Aorta (tissue), 5 donors: ENCODE measurements around the gene LIG3. TPM values are rescaled to one million over a fixed set of nuclear protein-coding genes. Genes with fewer than 3 reads are reported as not detected.
"Not testable (repeated sequence)": the region's sequence is repeated elsewhere in the genome, so short reads cannot be mapped to it uniquely, and the experiment has no call there.

Experiments used
- ATAC-seq: fragments of 200-7000 bp; cut with Tn5 transposase; one replicate; pipeline ENCODE4 v1.9.1; 2022; ENCODE audit warnings: moderate library complexity; ENCODE audit not compliant: low FRiP score
- DNase-seq, 2 donors: peaks; one replicate each; pipeline ENCODE4 v3.0.0-alpha.2; 2020
- H3K27ac ChIP-seq, 2 donors: one replicate each; pipeline ENCODE4 v1.5.1; 2013; ENCODE audit warnings: low read length in 2 of 2, mild to moderate bottlenecking in 2 of 2, moderate library complexity in 2 of 2, control low read depth in 1 of 2, inconsistent platforms in 1 of 2, low read depth in 1 of 2
- H3K27me3 ChIP-seq, 2 donors: one replicate each; pipeline ENCODE4 v1.6.1; 2013; ENCODE audit warnings: control low read depth in 1 of 2, low read length in 1 of 2, mild to moderate bottlenecking in 1 of 2, moderate library complexity in 1 of 2; ENCODE audit not compliant: insufficient read depth in 2 of 2, control insufficient read depth in 1 of 2
- H3K36me3 ChIP-seq, 2 donors: one replicate each; pipeline ENCODE4 v1.6.1; 2013; ENCODE audit warnings: control low read depth in 1 of 2, low read length in 1 of 2, mild to moderate bottlenecking in 1 of 2; ENCODE audit not compliant: insufficient read depth in 2 of 2, control insufficient read depth in 1 of 2
- H3K4me1 ChIP-seq, 2 donors: one replicate each; pipeline ENCODE4 v1.6.1; 2013; ENCODE audit warnings: low read length in 2 of 2, control low read depth in 1 of 2, mild to moderate bottlenecking in 1 of 2, moderate library complexity in 1 of 2; ENCODE audit not compliant: insufficient read depth in 2 of 2, control insufficient read depth in 1 of 2
- H3K4me3 ChIP-seq, 2 donors: one replicate each; pipeline ENCODE4 v1.5.1; 2013; ENCODE audit warnings: low read length in 2 of 2, control low read depth in 1 of 2, mild to moderate bottlenecking in 1 of 2
- H3K9me3 ChIP-seq: one replicate; pipeline ENCODE4 v1.6.1; 2013; ENCODE audit warnings: mild to moderate bottlenecking, low read length; ENCODE audit not compliant: control insufficient read depth
- WGBS, 2 donors: extraction: QIAGEN DNeasy Blood & Tissue Kit; methylation state at CpG; one replicate each; pipeline ENCODE4 v1.1.7; 2013; 5-methylcytosine and 5-hydroxymethylcytosine counted together
- intact Hi-C, 2 donors: fragments of 100-400 bp; cut with DNase I; formaldehyde crosslinking; loops; one replicate each; pipeline versions ENCODE4 v1.14.2 to v1.15.0; 2022
- polyA plus RNA-seq, 2 donors: library from polyadenylated mRNA; stranded (reverse); fragments of 200-250 nt; gene quantifications; one replicate each; pipeline ENCODE4 v1.2.3, GENCODE V29; 2013
- total RNA-seq, 2 donors: library from RNA; stranded (reverse); fragmentation: NEBNext Ultra II Directional; extraction: Animal tissue kit (Norgen Biotek cat#: 25700); gene quantifications; one replicate each; pipeline ENCODE4 v1.2.1, GENCODE V29; 2021
- donor health status: healthy with polysubstance abuse.
- donor health status: Bipolar disorder and iron deficiency.
- donor health status: DM: no; HTN: no; CAD: no.
- donor health status: DM: no; HTN: no; CAD: no.
- donor health status: DM: yes; HTN: yes; CAD: no.

The LIG3 gene
- total and polyA plus RNA-seq, 4 donors, result 6.7 to 33.0 (median 18.5) TPM

DNA sequence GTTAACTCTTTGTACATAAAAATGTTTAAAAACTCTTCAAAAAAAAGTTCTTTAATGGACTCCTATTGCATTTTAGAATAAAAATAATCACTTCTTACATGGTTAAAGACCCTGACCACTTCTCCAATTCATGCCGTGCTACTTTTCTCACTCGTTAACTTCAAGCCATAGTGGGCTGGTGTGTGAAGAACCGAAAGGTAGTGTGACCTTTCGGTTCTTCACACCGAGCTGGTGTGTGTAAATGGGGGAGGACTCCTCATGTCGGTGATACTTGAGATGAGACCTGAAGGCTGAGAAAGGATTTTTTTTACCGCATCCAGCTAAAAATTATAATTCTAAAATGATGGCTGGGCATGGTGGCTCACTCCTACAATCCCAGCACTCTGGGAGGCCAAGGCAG is 61.1 kb downstream of the LIG3 start:
- intact Hi-C loops, result no loop called here
- Histone ChIP-seq H3K27ac (no peak overlapping the region), H3K27me3 (no peaks in the 10 kb centered on the region), H3K4me1 (no peaks in the 10 kb centered on the region), H3K9me3 (no peaks in the 10 kb centered on the region), H3K36me3 (peaks cover 0 to 2% of the 10 kb centered on the region in 2 donors), H3K4me3 (no peak overlapping the region)
- DNase-seq (no peak), ATAC-seq (no peak)
- WGBS, 2 donors, result 92% methylated on average over 7 of the region's 7 CpGs

- Histone ChIP-seq H3K4me3 (no peak overlapping the region), H3K27ac (no peak overlapping the region), H3K4me1 (no peaks in the 10 kb centered on the region), H3K27me3 (no peaks in the 10 kb centered on the region), H3K36me3 (no peaks in the 10 kb centered on the region), H3K9me3 (no peaks in the 10 kb centered on the region)
- WGBS, 2 donors, result 96% methylated on average over 8 of the region's 8 CpGs
- ATAC-seq, result no peak
- DNase-seq, result no peak
- intact Hi-C loops, result no loop called here
Measured at GRCh38 chr17:35044181-35044580, 63.9 kb downstream of the LIG3 start.

- H3K9me3 ChIP-seq, H3K36me3 ChIP-seq, H3K4me1 ChIP-seq, H3K27me3 ChIP-seq, H3K27ac ChIP-seq, DNase-seq, H3K4me3 ChIP-seq, intact Hi-C loops, ATAC-seq: not testable (repeated sequence)
- 95% methylated on average over 13 of the region's 13 CpGs for WGBS, 2 donors
Measured at GRCh38 chr17:35045458-35045979, 65.2 kb downstream of the LIG3 start.

DNA sequence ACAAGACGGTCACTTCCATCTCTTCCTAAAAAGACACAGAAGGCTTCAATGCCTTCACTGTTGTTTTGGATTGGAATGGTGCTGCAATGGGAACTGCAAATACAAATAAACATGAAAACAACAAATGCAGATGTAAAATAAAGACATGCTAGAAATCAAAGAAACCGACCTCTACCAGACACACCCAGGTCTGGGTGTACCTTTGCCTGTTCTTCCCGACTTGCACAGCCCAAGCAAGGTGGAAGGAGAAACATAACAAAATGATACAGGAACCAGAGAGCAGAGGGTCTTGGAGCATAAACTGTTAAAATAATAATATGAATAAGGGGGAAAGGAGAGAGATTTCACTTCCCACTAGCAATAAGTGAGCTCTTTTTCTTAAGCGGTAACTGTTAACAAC is 65.9 kb downstream of the LIG3 start:
- intact Hi-C loops, result no loop called here
- no peak for ATAC-seq
- WGBS, 2 donors, result 74 to 75% methylated on average over 4 of the region's 4 CpGs

GRCh38 chr17:35046740-35047283 is 66.5 kb downstream of the LIG3 start:
- DNase-seq (no peak), ATAC-seq (no peak)
- Histone ChIP-seq H3K27me3 (no peaks in the 10 kb centered on the region), H3K27ac (no peak overlapping the region), H3K4me3 (no peak overlapping the region), H3K4me1 (no peaks in the 10 kb centered on the region), H3K36me3 (no peaks in the 10 kb centered on the region), H3K9me3 (no peaks in the 10 kb centered on the region)
- intact Hi-C loops, result no loop called here
- 46 to 53% methylated on average over 5 of the region's 5 CpGs for WGBS, 2 donors

More for the DNA sequence above, 65.9 kb downstream of the LIG3 start:
- no peaks in the 10 kb centered on the region for H3K27me3 ChIP-seq
- no peak for DNase-seq
- H3K36me3 ChIP-seq, result no peaks in the 10 kb centered on the region
- H3K9me3 ChIP-seq, result no peaks in the 10 kb centered on the region
- H3K4me3 ChIP-seq, result no peak overlapping the region
- H3K27ac ChIP-seq, result no peak overlapping the region
- no peaks in the 10 kb centered on the region for H3K4me1 ChIP-seq

DNA sequence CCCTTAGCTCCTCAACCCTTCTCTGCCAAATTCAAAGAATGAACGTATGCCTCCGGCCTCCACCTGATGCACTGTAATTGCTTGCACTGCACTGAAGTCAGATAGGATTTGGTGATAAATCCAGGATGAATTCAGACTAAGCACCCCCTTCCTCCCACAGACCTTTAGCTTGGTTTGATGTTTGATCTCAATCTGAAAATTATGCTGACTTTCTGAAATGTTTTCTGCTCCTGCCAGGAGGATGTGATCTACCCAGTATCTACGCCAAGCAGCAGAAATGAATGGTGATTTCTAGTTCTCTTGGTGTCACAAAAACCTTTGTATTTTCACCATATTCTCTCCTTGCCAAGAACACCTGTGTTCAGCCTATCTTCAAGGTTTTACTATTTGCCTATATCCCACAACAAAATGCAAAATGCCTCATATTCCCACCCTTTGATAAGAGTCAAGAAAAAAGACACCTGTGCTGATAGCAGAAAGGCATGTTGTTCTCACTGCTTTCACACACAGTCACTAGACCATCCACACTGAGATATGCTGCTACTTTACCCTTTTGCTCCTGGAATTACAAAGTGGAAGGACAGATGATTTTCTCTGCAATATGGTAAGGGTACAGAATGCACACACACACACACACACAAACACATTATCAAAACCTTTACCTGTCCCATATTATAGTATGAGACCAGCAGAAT is 68.5 kb downstream of the LIG3 start:
- Histone ChIP-seq H3K27me3 (no peaks in the 10 kb centered on the region), H3K4me3 (no peak overlapping the region), H3K27ac (no peak overlapping the region), H3K9me3 (no peaks in the 10 kb centered on the region), H3K36me3 (no peaks in the 10 kb centered on the region), H3K4me1 (peaks cover under 1 to 2% of the 10 kb centered on the region in 2 donors)
- DNase-seq, result no peak
- intact Hi-C loops, result no loop called here
- WGBS, 2 donors, result 86 to 89% methylated on average over 3 of the region's 3 CpGs
- ATAC-seq, result no peak

- H3K4me1 ChIP-seq, result peaks cover 1 to 2% of the 10 kb centered on the region in 2 donors
- no peak overlapping the region for H3K4me3 ChIP-seq
- WGBS, 2 donors, result 94 to 98% methylated on average over 2 of the region's 2 CpGs
- H3K27me3 ChIP-seq, result no peaks in the 10 kb centered on the region
- no peak for ATAC-seq
- H3K9me3 ChIP-seq, result no peaks in the 10 kb centered on the region
- intact Hi-C loops, result no loop called here
- no peak overlapping the region for H3K27ac ChIP-seq
- H3K36me3 ChIP-seq, result no peaks in the 10 kb centered on the region
- DNase-seq, result no peak
Measured at GRCh38 chr17:35050170-35050569, 69.9 kb downstream of the LIG3 start.

GRCh38 chr17:35051183-35051578 is 70.9 kb downstream of the LIG3 start:
- no peak for ATAC-seq
- WGBS, 2 donors, result 35 to 37% methylated on average over 2 of the region's 2 CpGs
- no peak for DNase-seq

More at GRCh38 chr17:35051183-35051578, 70.9 kb downstream of the LIG3 start:
- no peak overlapping the region for H3K27ac ChIP-seq
- no peaks in the 10 kb centered on the region for H3K36me3 ChIP-seq
- H3K27me3 ChIP-seq, result no peaks in the 10 kb centered on the region
- no peak overlapping the region for H3K4me3 ChIP-seq
- H3K9me3 ChIP-seq, result no peaks in the 10 kb centered on the region
- intact Hi-C loops, result no loop called here
- H3K4me1 ChIP-seq, result peaks cover 1 to 2% of the 10 kb centered on the region in 2 donors
